GM12875 (cell line): ENCODE results near the gene CACNG5.

Source experiments
- H3K4me3 ChIP-seq: one replicate; pipeline ENCODE4 v1.5.1; 2011; ENCODE audit warnings: low read depth, low read length, control low read depth
- CTCF ChIP-seq: IDR thresholded peaks from 2 replicates; pipeline ENCODE4 v1.5.1; 2011; ENCODE audit warnings: low read depth, mild to moderate bottlenecking, control low read depth, inconsistent platforms, low read length, moderate library complexity, borderline replicate concordance; ENCODE audit not compliant: insufficient read depth

CACNG5 gene

GRCh38 chr17:66885417-66885816 lies 50.5 kb downstream of the CACNG5 start:
- no peak for TF ChIP-seq CTCF
- H3K4me3 ChIP-seq: no peak overlapping the region

GRCh38 chr17:66889480-66890230 lies 54.7 kb downstream of the CACNG5 start:
- no peak overlapping the region for H3K4me3 ChIP-seq
- TF ChIP-seq CTCF: no peak

- no peak for TF ChIP-seq CTCF
- H3K4me3 ChIP-seq: no peak overlapping the region
Measured at GRCh38 chr17:66892246-66892645, 57.3 kb downstream of the CACNG5 start.

GRCh38 chr17:66893382-66893781 lies 58.5 kb downstream of the CACNG5 start:
- no peak for TF ChIP-seq CTCF
- H3K4me3 ChIP-seq: no peak overlapping the region

GRCh38 chr17:66893863-66894262 lies 58.9 kb downstream of the CACNG5 start:
- H3K4me3 ChIP-seq: no peak overlapping the region
- TF ChIP-seq CTCF: no peak

- no peak overlapping the region for H3K4me3 ChIP-seq
- no peak for TF ChIP-seq CTCF
Measured at GRCh38 chr17:66897141-66897540, 62.2 kb downstream of the CACNG5 start.

GRCh38 chr17:66898536-66898935 lies 63.6 kb downstream of the CACNG5 start:
- no peak for TF ChIP-seq CTCF
- no peak overlapping the region for H3K4me3 ChIP-seq
